OCI-M1 (cell line): ENCODE measurements around the gene DIP2C.

Experiments
- DNase-seq: peaks from one replicate; lab custom pipeline; 2025; lab: John Stamatoyannopoulos, UW

DIP2C gene

GRCh38 chr10:571688-572451 lies 117.6 kb downstream of the DIP2C start:
- DNase-seq: no peak

- DNase-seq: no peak
These were observed 118.3 kb downstream of the DIP2C start for GRCh38 chr10:571166-571565.

GRCh38 chr10:570628-571163 lies 118.8 kb downstream of the DIP2C start:
- DNase-seq: no peak

- no peak for DNase-seq
These were observed 119.4 kb downstream of the DIP2C start for GRCh38 chr10:569961-570627.

GRCh38 chr10:568848-569247 lies 120.6 kb downstream of the DIP2C start:
- no peak for DNase-seq

GRCh38 chr10:567869-568268 lies 121.6 kb downstream of the DIP2C start:
- DNase-seq: no peak

GRCh38 chr10:566241-566885 lies 123.1 kb downstream of the DIP2C start:
- no peak for DNase-seq

GRCh38 chr10:565676-566075 lies 123.8 kb downstream of the DIP2C start:
- no peak for DNase-seq

GRCh38 chr10:565146-565545 lies 124.3 kb downstream of the DIP2C start:
- no peak for DNase-seq

GRCh38 chr10:563827-564226 lies 125.6 kb downstream of the DIP2C start:
- no peak for DNase-seq

GRCh38 chr10:562142-562541 lies 127.3 kb downstream of the DIP2C start:
- no peak for DNase-seq

GRCh38 chr10:561721-562120 lies 127.7 kb downstream of the DIP2C start:
- DNase-seq: no peak

GRCh38 chr10:560314-560992 lies 129.0 kb downstream of the DIP2C start:
- DNase-seq: no peak

- no peak for DNase-seq
These were observed 129.8 kb downstream of the DIP2C start for GRCh38 chr10:559767-560047.

GRCh38 chr10:558891-559766 lies 130.3 kb downstream of the DIP2C start:
- no peak for DNase-seq

- DNase-seq: no peak
These were observed 131.1 kb downstream of the DIP2C start for GRCh38 chr10:558364-558763.

GRCh38 chr10:557792-558328 lies 131.6 kb downstream of the DIP2C start:
- DNase-seq: no peak

- DNase-seq: no peak
These were observed 132.4 kb downstream of the DIP2C start for GRCh38 chr10:556971-557637.

- no peak for DNase-seq
These were observed 133.7 kb downstream of the DIP2C start for GRCh38 chr10:555682-556350.

GRCh38 chr10:555281-555680 lies 134.2 kb downstream of the DIP2C start:
- no peak for DNase-seq
